HCT116 (cell line): ENCODE measurements around the gene ZDHHC14.

Experiments used
- CTCF ChIP-seq, 3 experiments: fragments of 200-600 bp in 1 of 3; sonication (generic) in 1 of 3; IDR thresholded peaks in 2 of 3; conservative IDR thresholded peaks in 1 of 3; 2 replicates each; pipeline ENCODE4 v1.5.1; 2012 to 2017; ENCODE audit warnings: low read depth in 2 of 3, low read length in 2 of 3, antibody characterized with exemption in 1 of 3, borderline replicate concordance in 1 of 3, control low read depth in 1 of 3, mild to moderate bottlenecking in 1 of 3, mixed read lengths in 1 of 3, mixed run types in 1 of 3, moderate library complexity in 1 of 3; ENCODE audit not compliant: insufficient read depth in 1 of 3
- EZH2 ChIP-seq: fragments of 200-600 bp; sonication (generic); IDR thresholded peaks from 2 replicates; pipeline ENCODE4 v1.6.1; 2017; ENCODE audit warnings: antibody characterized with exemption, mixed run types
- EZH2phosphoT487 ChIP-seq: fragments of 200-600 bp; IDR thresholded peaks from 2 replicates; pipeline ENCODE4 v1.6.1; 2018; ENCODE audit warnings: antibody characterized with exemption, borderline replicate concordance
- FOSL1 ChIP-seq: IDR thresholded peaks from 2 replicates; pipeline ENCODE4 v1.6.1; 2012; ENCODE audit warnings: low read depth
- POLR2A ChIP-seq: IDR thresholded peaks from 2 replicates; pipeline ENCODE4 v1.7.0; 2011; ENCODE audit warnings: borderline replicate concordance; ENCODE audit not compliant: insufficient read depth, insufficient read length; ENCODE audit errors: extremely low read depth
- POLR2AphosphoS5 ChIP-seq: IDR thresholded peaks from 2 replicates; pipeline ENCODE4 v1.6.1; 2011; ENCODE audit warnings: mild to moderate bottlenecking, low read depth, low read length, moderate library complexity
- RAD21 ChIP-seq: IDR thresholded peaks from 2 replicates; pipeline ENCODE4 v1.6.1; 2012; ENCODE audit warnings: low read depth, mild to moderate bottlenecking
- ZFX ChIP-seq: fragments of 450-650 bp; IDR thresholded peaks from 2 replicates; pipeline ENCODE4 v1.6.1; 2017

GRCh38 chr6:157631412-157631811 is 250.4 kb downstream of the ZDHHC14 start:
- TF ChIP-seq EZH2phosphoT487, result no peak
- TF ChIP-seq CTCF (IDR thresholded peaks at IDR 0.05 in 2 of 3, conservative IDR thresholded peaks at IDR 0.05 in 1 of 3; ENCODE audit: borderline replicate concordance in 1 of 3, insufficient read depth in 1 of 3, low read depth in 2 of 3, low read length in 2 of 3), result no peak
- TF ChIP-seq POLR2A, result no peak
- no peak for TF ChIP-seq EZH2
- no peak for TF ChIP-seq POLR2AphosphoS5
- no peak for TF ChIP-seq FOSL1
- no peak for TF ChIP-seq ZFX
- no peak for TF ChIP-seq RAD21
